Activated naive CD8-positive, alpha-beta T cell treated with anti-CD3 and anti-CD28 coated beads, Interleukin-2, amount 10 ng/mL, durations not matched to agents 7 days and 5 days (primary cell): ENCODE results near the gene TGFBRAP1. TPM values are rescaled to one million over a fixed set of nuclear protein-coding genes. Genes with fewer than 3 reads are reported as not detected.
A peak's percentile ranks its signal among the peaks of the same experiment; 100 is the strongest.

ENCODE experiments used
- ATAC-seq: fragments of 150-1000 bp; cut with Tn5 transposase; one replicate; pipeline ENCODE4 v1.10.0; 2021; ENCODE audit warnings: low read depth, moderate library complexity
- POLR2A ChIA-PET: fragments of 350-600 bp; sonication (Branson Sonifier 250); formaldehyde crosslinking; loops from one replicate; lab custom pipeline; 2021; ENCODE audit warnings: antibody characterized with exemption; lab: Charles Lee
- DNase-seq: peaks from one replicate; pipeline ENCODE4 v3.0.0; 2021
- H3K27ac Mint-ChIP-seq: one replicate; pipeline ENCODE4 v1.8.0; 2022; ENCODE audit warnings: mild to moderate bottlenecking, mixed read lengths
- H3K27me3 Mint-ChIP-seq: one replicate; pipeline ENCODE4 v1.8.0; 2022; ENCODE audit warnings: mild to moderate bottlenecking, moderate library complexity, mixed read lengths
- H3K36me3 Mint-ChIP-seq: one replicate; pipeline ENCODE4 v1.8.0; 2021; ENCODE audit warnings: mild to moderate bottlenecking, mixed read lengths
- H3K4me1 Mint-ChIP-seq: one replicate; pipeline ENCODE4 v1.8.0; 2021; ENCODE audit warnings: mixed read lengths
- H3K4me3 Mint-ChIP-seq: one replicate; pipeline ENCODE4 v1.8.0; 2022; ENCODE audit warnings: mild to moderate bottlenecking, moderate library complexity, mixed read lengths
- H3K9me3 Mint-ChIP-seq: one replicate; pipeline ENCODE4 v1.8.0; 2021; ENCODE audit warnings: mixed read lengths
- total RNA-seq, 2 experiments: library from RNA; stranded (reverse); gene quantifications; one replicate each; pipeline ENCODE4 v1.2.3, GENCODE V29; 2021

Gene TGFBRAP1
- total RNA-seq, 2 experiments from 2014 or later, result 17.8 to 19.3 TPM

DNA sequence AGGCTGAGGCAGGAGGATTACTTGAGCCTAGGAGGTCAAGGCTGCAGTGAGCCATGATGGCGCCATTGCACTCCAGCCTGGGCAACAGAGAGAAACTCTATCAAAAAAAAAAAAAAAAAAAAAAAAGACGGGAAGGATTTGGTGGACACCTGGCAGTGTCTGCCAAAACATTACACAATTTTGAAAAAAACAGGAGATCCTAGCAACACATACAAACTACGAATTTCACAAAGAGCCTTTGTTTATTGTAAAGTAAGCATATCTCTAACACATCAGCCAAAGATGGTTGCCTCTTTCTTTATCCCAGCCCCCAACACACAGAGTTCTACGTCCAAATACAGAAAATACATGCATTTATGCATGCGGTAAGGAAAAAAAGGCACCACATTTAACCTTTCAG, 80.4 kb downstream of the TGFBRAP1 start:
- H3K27ac Mint-ChIP-seq, result no peak overlapping the region
- ATAC-seq (no peak), DNase-seq (no peak)
- no peak overlapping the region for H3K4me3 Mint-ChIP-seq
- POLR2A ChIA-PET, result no interaction called here
- H3K36me3 Mint-ChIP-seq, result no peaks in the 10 kb centered on the region
- H3K9me3 Mint-ChIP-seq, result no peaks in the 10 kb centered on the region
- peaks cover 2% of the 10 kb centered on the region for H3K27me3 Mint-ChIP-seq
- no peaks in the 10 kb centered on the region for H3K4me1 Mint-ChIP-seq

DNA sequence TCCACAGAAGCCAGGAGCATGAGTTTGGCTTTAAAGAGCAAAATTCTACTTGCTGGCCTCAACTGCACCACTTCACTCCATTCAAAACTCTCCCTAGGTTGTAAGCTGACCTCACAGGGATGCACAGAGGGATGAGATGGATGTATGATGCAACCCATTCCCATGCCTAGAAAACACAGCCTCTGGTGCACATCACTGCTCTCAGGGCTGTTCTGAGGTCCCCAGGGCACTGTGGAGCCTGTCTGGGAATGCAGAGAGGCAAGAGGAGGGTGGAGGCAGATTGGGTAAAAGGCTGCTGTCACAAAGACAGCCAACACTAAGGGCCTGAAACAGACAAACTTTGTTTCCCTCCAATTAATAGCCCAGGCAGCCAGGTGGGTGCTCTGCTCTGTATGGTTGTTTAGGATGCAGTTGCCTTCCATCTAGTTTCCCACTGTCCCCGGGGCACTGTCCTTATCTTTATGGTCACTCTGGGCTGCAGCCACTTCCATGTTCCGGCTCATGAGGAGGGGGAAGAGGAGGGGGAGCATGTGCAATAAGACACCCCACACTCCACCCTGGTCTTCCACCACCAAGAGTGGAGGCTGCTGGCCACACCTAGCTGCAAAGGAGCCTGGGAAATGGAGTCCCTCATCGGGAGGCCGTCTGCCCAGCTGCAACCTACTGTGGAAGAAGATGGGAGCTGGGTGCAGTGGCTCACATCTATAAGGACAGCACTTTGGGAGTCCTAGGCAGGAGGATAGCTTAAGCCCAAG, 81.0 kb downstream of the TGFBRAP1 start:
- Mint-ChIP-seq H3K4me1 (no peaks in the 10 kb centered on the region), H3K27me3 (no peaks in the 10 kb centered on the region), H3K9me3 (no peaks in the 10 kb centered on the region), H3K36me3 (no peaks in the 10 kb centered on the region), H3K4me3 (no peak overlapping the region), H3K27ac (no peak overlapping the region)
- POLR2A ChIA-PET, result no interaction called here
- no peak for ATAC-seq
- DNase-seq, result no peak

DNA sequence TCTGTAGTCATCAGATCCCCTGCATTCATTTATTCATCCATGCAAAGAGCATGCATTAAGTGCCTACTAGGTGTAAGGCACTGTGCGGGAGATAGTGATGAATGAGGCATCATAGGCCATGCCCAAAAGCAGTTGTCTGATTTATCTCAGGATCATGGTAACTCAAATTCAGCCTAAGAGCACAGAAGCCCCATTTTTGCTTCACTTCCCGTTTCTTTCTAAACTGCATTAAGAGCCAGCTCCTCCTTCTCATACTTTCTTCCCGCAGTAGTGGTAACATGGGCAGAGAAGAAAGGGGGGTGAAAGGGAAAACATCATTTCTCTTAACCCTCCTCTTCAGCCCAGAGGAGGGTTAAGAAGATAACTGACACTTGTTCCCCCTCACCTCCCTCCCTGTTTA, 85.1 kb downstream of the TGFBRAP1 start:
- Mint-ChIP-seq H3K27ac (no peak overlapping the region), H3K4me1 (no peaks in the 10 kb centered on the region)

DNA sequence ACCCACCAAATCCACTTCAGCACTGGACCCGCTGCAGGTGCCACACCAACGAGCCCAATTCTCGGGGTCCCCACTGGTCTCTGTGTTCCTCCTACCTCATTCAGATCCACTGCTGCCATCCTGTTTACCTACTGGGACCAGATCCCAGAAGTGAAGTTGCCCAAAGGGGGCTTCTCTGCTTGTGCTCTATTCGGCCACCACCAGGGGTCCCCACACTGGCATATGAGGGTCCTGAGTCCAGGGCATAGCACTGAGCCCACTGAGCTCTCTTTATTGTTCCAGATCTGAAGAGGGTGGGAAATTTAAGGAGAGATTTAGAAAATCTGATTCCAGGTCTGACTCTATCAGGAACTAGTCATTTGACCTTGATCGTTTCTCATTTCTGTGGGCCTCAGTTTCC, 85.6 kb downstream of the TGFBRAP1 start:
- no peaks in the 10 kb centered on the region for H3K4me1 Mint-ChIP-seq
- H3K27ac Mint-ChIP-seq, result no peak overlapping the region
- ATAC-seq, result no peak
- no peaks in the 10 kb centered on the region for H3K36me3 Mint-ChIP-seq
- no peak for DNase-seq
- POLR2A ChIA-PET, result no interaction called here
- H3K27me3 Mint-ChIP-seq, result peaks cover 5% of the 10 kb centered on the region
- H3K4me3 Mint-ChIP-seq, result no peak overlapping the region
- H3K9me3 Mint-ChIP-seq, result no peaks in the 10 kb centered on the region

More for the DNA sequence above, 85.1 kb downstream of the TGFBRAP1 start:
- Mint-ChIP-seq H3K27me3 (peaks cover 1% of the 10 kb centered on the region), H3K36me3 (no peaks in the 10 kb centered on the region), H3K4me3 (no peak overlapping the region), H3K9me3 (no peaks in the 10 kb centered on the region)
- no peak for ATAC-seq
- POLR2A ChIA-PET, result no interaction called here
- DNase-seq, result no peak

DNA sequence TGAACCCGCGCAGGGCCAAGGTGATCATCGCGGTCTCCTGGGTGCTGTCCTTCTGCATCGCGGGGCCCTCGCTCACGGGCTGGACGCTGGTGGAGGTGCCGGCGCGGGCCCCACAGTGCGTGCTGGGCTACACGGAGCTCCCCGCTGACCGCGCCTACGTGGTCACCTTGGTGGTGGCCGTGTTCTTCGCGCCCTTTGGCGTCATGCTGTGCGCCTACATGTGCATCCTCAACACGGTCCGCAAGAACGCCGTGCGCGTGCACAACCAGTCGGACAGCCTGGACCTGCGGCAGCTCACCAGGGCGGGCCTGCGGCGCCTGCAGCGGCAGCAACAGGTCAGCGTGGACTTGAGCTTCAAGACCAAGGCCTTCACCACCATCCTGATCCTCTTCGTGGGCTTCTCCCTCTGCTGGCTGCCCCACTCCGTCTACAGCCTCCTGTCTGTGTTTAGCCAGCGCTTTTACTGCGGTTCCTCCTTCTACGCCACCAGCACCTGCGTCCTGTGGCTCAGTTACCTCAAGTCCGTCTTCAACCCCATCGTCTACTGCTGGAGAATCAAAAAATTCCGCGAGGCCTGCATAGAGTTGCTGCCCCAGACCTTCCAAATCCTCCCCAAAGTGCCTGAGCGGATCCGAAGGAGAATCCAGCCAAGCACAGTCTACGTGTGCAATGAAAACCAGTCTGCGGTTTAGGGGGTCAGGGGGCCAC, 87.1 kb downstream of the TGFBRAP1 start:
- no peaks in the 10 kb centered on the region for H3K36me3 Mint-ChIP-seq
- POLR2A ChIA-PET, result no interaction called here
- DNase-seq, result no peak

DNA sequence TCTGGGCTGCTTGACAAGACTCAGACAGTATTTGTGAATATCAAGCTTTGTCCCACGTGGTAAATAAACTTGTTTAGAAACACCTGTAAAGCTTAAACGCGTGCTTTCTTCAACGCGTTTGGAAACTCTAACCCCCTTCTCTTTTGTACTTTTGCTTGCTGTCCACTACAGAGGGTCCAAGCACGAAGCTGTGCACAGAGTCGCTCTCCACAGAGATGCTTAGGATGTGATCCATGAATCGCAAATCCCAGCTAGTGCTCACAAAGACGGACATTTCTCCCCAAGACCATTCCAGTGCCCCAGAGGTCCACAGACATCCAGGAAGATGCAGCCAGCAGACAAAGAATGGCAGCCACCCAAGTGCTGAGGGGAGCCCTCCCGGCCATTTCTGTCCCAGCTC, 88.1 kb downstream of the TGFBRAP1 start, which contains the start of gene GPR45:
TSS of gene GPR45 (plus strand) at position 301 of the 400 bp plus-strand sequence. CDS start 116 bp downstream, outside the sequence.
- no peaks in the 10 kb centered on the region for H3K9me3 Mint-ChIP-seq
- H3K4me1 Mint-ChIP-seq, result peaks cover 8% of the 10 kb centered on the region
- H3K4me3 Mint-ChIP-seq, result no peak within 1 kb of the TSS
- DNase-seq (no peak), ATAC-seq (no peak)
- H3K36me3 Mint-ChIP-seq, result no peaks in the 10 kb centered on the region
- H3K27ac Mint-ChIP-seq, result no peak within 1 kb of the TSS
- peaks cover 10% of the 10 kb centered on the region for H3K27me3 Mint-ChIP-seq
- POLR2A ChIA-PET, result no interaction called here

More for the DNA sequence above, 87.1 kb downstream of the TGFBRAP1 start:
- Mint-ChIP-seq H3K4me3 (no peak overlapping the region), H3K4me1 (peaks cover 3% of the 10 kb centered on the region), H3K9me3 (no peaks in the 10 kb centered on the region), H3K27ac (no peak overlapping the region), H3K27me3 (peaks cover 6% of the 10 kb centered on the region)
- ATAC-seq, result no peak

DNA sequence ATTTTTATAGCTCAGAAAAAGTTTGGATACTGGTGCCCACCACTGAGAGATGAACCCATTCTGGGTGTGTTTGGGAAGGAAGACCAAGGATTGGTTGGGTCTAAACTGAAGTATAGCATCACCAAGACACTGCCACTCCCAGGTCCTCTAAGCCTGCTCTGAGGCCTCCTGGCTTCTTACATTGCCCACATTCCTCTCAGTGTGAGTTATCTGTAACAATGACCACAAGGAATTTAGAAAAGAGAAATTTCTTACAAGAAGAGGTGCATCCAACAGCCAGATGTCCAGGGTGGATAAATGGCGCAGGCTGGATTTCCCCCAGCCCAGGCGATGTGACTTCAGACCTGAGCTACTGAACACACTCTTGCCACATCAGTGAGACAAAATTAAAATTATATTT, 89.6 kb downstream of the TGFBRAP1 start:
- Mint-ChIP-seq H3K9me3 (no peaks in the 10 kb centered on the region), H3K27me3 (peaks cover 11% of the 10 kb centered on the region), H3K27ac (no peak overlapping the region), H3K4me1 (peaks cover 16% of the 10 kb centered on the region), H3K4me3 (no peak overlapping the region), H3K36me3 (no peaks in the 10 kb centered on the region)
- POLR2A ChIA-PET, result no interaction called here
- DNase-seq (no peak), ATAC-seq (no peak)

DNA sequence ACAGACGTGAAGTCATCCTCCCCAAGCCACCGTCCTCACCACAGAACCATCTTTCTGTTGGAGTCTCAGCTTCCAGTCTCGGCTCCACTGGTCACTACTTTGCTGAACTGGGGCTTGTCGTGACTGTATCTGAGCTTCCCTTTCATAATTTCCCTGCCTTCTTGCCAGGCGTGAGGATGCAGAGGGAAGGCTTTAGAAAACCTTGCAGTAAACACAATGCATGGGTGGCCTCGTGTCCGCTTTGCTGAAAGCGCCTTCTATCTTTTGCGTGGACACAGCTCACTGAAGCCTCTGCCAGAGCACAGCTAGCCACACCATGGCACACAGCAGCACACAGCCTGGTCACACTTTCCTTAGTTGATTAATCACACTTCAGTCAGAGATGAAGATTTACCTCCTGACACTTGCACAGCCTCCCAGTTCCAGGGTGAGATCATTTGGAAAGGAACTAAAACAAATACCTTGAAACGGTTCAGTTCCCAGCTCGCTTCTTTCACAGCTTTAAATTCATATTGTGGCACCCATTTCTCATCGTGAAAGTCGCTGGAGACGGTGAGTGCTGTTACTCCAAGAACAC, 90.8 kb downstream of the TGFBRAP1 start:
- ATAC-seq, result no peak
- H3K27me3 Mint-ChIP-seq, result peaks cover 12% of the 10 kb centered on the region
- no peak overlapping the region for H3K4me3 Mint-ChIP-seq
- DNase-seq, result no peak
- no peak overlapping the region for H3K27ac Mint-ChIP-seq
- H3K36me3 Mint-ChIP-seq, result no peaks in the 10 kb centered on the region
- H3K4me1 Mint-ChIP-seq, result peaks cover 16% of the 10 kb centered on the region
- POLR2A ChIA-PET, result no interaction called here
- no peaks in the 10 kb centered on the region for H3K9me3 Mint-ChIP-seq

DNA sequence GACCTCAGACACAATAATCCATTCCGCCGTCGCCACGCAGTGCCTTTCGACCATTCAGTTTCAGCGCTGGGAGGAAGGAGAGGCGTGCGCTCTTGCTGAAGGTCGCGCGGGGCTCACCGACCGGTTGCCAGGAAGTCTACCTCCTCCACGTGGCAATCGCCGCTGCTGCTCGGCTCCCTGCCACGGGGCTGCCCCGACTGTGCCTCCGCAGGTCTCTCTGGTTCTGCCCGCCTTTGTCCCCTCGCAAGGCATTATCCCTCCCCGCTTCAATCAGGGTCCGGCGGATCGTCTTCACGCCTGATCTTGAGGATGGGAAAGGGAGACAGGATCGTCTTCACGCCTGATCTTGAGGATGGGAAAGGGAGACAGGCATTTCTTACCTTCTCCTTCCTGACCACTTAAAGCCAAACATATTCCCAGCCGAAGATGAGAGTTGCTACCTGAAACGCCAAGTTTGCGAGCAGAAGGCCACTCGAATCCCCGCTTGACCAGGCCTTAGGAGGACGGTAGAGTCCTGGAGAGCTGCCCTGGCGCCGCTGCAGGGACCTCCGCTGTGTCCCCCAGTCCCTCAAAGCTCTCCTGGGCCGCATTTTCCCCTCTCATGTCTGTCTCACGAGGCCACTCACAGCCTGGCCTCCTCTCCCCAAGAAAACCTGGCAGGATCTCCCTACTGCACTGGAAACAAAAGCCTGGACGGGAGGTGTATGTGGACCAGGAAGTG, 92.3 kb downstream of the TGFBRAP1 start:
- DNase-seq, result peak; percentile 37
- POLR2A ChIA-PET, result no interaction called here

DNA sequence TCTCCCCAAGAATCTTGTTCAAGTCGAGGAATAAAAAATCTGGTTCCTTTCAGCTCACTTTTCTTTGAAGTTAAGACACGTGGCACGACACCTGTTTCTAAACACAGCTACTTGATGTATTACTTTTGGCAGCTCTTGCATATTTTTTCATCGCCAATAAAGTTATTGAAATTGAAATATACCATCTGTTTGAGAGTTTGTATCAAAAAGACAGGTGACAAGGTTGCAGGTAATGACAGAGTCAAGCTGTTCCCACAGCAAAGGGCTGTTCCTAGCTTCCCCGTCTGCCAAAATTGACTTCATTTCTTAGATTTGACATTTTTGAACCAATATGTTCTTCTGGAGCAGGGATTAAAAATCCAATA, 93.5 kb downstream of the TGFBRAP1 start:
- Mint-ChIP-seq H3K9me3 (no peaks in the 10 kb centered on the region), H3K4me1 (peaks cover 16% of the 10 kb centered on the region), H3K36me3 (no peaks in the 10 kb centered on the region), H3K27ac (no peak overlapping the region), H3K27me3 (peaks cover 13% of the 10 kb centered on the region), H3K4me3 (no peak overlapping the region)
- DNase-seq, result no peak
- ATAC-seq, result no peak
- POLR2A ChIA-PET, result no interaction called here

More for the DNA sequence above, 92.3 kb downstream of the TGFBRAP1 start:
- Mint-ChIP-seq H3K27ac (no peak overlapping the region), H3K4me3 (peak overlapping the region; percentile 27), H3K27me3 (peaks cover 13% of the 10 kb centered on the region), H3K9me3 (no peaks in the 10 kb centered on the region), H3K36me3 (no peaks in the 10 kb centered on the region), H3K4me1 (peaks cover 16% of the 10 kb centered on the region)
- peak; percentile 57 for ATAC-seq

DNA sequence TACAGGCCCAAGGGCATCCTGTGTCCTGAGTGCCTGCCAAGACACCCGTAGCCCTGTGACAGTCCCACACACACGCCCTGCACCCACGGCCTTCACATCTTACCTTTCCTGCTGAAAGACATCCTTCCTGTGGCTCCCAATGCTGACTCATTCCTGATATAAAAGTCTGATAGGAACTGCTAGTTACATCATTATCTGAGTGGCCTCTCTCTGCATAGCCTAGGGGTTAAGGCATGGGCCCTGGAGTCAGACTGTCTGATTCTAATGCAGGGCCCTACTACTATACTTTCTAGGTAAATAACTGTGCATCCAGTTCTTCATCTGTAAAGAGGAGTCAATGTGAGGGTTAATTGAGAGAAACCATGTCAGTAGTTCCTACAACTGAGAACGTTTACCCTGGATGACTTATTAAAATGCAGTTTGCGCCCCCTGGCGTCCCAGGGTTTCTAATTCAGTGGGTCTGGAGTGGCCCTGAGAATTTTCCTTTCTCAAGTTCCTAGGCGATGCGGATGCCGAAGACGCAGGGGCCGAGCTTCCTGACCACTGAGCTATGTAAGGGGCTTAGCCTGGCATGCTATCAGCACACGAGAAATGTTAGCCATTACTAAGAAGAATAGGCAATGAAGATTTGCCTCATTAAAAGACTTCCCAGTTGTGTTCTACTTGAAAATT, 94.0 kb downstream of the TGFBRAP1 start:
- Mint-ChIP-seq H3K9me3 (no peaks in the 10 kb centered on the region), H3K27me3 (peaks cover 13% of the 10 kb centered on the region), H3K4me1 (peaks cover 16% of the 10 kb centered on the region), H3K4me3 (no peak overlapping the region), H3K36me3 (no peaks in the 10 kb centered on the region), H3K27ac (no peak overlapping the region)
- DNase-seq (peak; percentile 68), ATAC-seq (peak; percentile 65)
- POLR2A ChIA-PET, result no interaction called here

DNA sequence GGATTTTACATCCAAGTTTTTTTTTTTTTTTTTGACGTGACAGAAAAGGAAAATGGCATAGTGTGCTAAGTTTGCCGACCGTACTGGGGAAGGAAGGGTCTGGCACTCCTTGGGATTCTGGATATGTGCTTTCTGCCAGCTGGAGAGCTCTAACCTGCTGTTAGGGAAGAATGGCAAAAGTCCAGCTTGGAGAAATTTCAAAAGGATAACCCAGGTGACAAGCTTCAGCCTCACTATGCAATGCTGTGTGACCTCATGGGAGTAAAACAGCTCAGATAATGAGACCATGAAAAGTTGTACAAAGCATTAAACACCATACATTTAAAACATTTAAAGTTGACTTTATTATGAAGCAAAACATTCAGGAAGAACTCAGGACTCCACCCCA, 98.3 kb downstream of the TGFBRAP1 start:
- Mint-ChIP-seq H3K4me3 (no peak overlapping the region), H3K27ac (no peak overlapping the region), H3K27me3 (peaks cover 13% of the 10 kb centered on the region), H3K4me1 (peaks cover 8% of the 10 kb centered on the region), H3K9me3 (no peaks in the 10 kb centered on the region), H3K36me3 (no peaks in the 10 kb centered on the region)
- no peak for ATAC-seq
- DNase-seq, result no peak
- POLR2A ChIA-PET, result no interaction called here

DNA sequence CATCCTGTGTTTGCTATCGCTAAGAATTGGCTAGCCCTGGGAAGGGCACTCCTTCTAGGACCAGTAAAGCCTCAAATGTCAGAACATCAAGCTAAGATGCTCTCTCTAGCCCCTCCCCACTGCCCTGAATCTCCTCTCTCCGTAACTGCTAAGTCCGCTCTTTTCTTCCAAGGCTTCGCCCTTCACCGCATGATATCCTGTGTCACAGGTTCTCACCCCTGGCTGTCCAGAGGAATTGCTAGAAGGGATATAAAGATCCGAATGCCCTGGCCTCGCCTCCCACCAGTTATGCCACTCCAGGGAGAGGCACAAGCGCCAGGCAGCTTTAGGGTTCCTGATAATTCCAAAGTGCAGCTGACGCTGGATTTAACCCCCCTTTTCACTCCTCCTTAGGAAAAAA, 105.1 kb downstream of the TGFBRAP1 start:
- Mint-ChIP-seq H3K36me3 (no peaks in the 10 kb centered on the region), H3K4me3 (no peak overlapping the region), H3K27ac (no peak overlapping the region), H3K9me3 (no peaks in the 10 kb centered on the region), H3K27me3 (peaks cover 19% of the 10 kb centered on the region), H3K4me1 (no peaks in the 10 kb centered on the region)
- DNase-seq (no peak), ATAC-seq (no peak)
- POLR2A ChIA-PET, result no interaction called here
